Endothelial cell of umbilical vein (primary cell): ENCODE data around the gene DR1. TPM values are rescaled to one million over a fixed set of nuclear protein-coding genes. Genes with fewer than 3 reads are reported as not detected.

Source experiments
- BruUV-seq: library from RNA; stranded (reverse); fragments of 400-500 nt; replicated peaks from 2 replicates; lab custom pipeline; 2021; lab: Mats Ljungman, UMichigan
- CTCF ChIA-PET: fragments of 300-600, 350-600 bp; sonication (Branson Sonifier 250); formaldehyde crosslinking; loops from one replicate; lab custom pipeline; 2021; ENCODE audit warnings: antibody characterized with exemption, inconsistent platforms; lab: Charles Lee
- POLR2A ChIA-PET: fragments of 300-600, 350-600 bp; sonication (Branson Sonifier 250); formaldehyde crosslinking; loops from one replicate; lab custom pipeline; 2021; ENCODE audit warnings: antibody characterized with exemption, inconsistent platforms; lab: Charles Lee
- DNase-seq: peaks from one replicate; pipeline ENCODE4 v3.0.0-alpha.2; 2011; ENCODE audit warnings: low read depth, low spot score
- FAIRE-seq: peaks from 2 replicates; lab custom pipeline; 2011; peaks lifted over from hg19 to GRCh38; lab: Jason Lieb, UNC
- H2AFZ ChIP-seq: 2 replicates; pipeline ENCODE4 v1.6.0; 2012; ENCODE audit warnings: low read depth, low read length, control low read depth, inconsistent platforms
- H3K27ac ChIP-seq: 2 replicates; pipeline ENCODE4 v1.5.1; 2011; ENCODE audit warnings: low read depth, mild to moderate bottlenecking, control low read depth, low read length, moderate library complexity; ENCODE audit not compliant: insufficient read depth
- H3K27me3 ChIP-seq, 2 experiments: 2 replicates each; pipeline versions ENCODE4 v1.6.0 to v1.6.1; 2011; ENCODE audit warnings: low read length in 2 of 2, mixed read lengths in 1 of 2; ENCODE audit not compliant: control insufficient read depth in 2 of 2, insufficient read depth in 2 of 2
- H3K36me3 ChIP-seq, 2 experiments: 2 replicates in 1 of 2; 3 replicates in 1 of 2; pipeline ENCODE4 v1.5.1; 2011; ENCODE audit warnings: low read length in 2 of 2, mild to moderate bottlenecking in 1 of 2, moderate library complexity in 1 of 2; ENCODE audit not compliant: control insufficient read depth in 2 of 2, insufficient read depth in 2 of 2; ENCODE audit errors: extremely low read depth in 1 of 2
- H3K4me1 ChIP-seq: 3 replicates; pipeline ENCODE4 v1.5.1; 2011; ENCODE audit warnings: mild to moderate bottlenecking, low read length; ENCODE audit not compliant: control insufficient read depth, insufficient read depth; ENCODE audit errors: extremely low read depth
- H3K4me2 ChIP-seq: 2 replicates; pipeline ENCODE4 v1.6.1; 2011; ENCODE audit warnings: low read length, control low read depth, mixed read lengths; ENCODE audit not compliant: insufficient read depth
- H3K4me3 ChIP-seq, 3 experiments: fragments of 200-600 bp in 1 of 3; sonication (generic), shearing (Covaris generic) in 1 of 3; replicated peaks in 1 of 3; 2 replicates each; pipeline ENCODE4 v1.5.1; 2011 to 2016; ENCODE audit warnings: control low read depth in 3 of 3, low read length in 3 of 3, mild to moderate bottlenecking in 2 of 3, inconsistent platforms in 1 of 3, low read depth in 1 of 3, moderate library complexity in 1 of 3; ENCODE audit not compliant: insufficient read depth in 1 of 3
- H3K79me2 ChIP-seq: 2 replicates; pipeline ENCODE4 v1.6.0; 2012; ENCODE audit warnings: low read length, inconsistent platforms; ENCODE audit not compliant: control insufficient read depth, insufficient read depth
- H3K9ac ChIP-seq: replicated peaks from 2 replicates; pipeline ENCODE3; 2011; ENCODE audit warnings: low read length, control low read depth; ENCODE audit not compliant: insufficient read depth; ENCODE audit errors: extremely low read depth
- H3K9me1 ChIP-seq: replicated peaks from 3 replicates; pipeline ENCODE4 v1.6.0; 2011; ENCODE audit warnings: mild to moderate bottlenecking, low read length; ENCODE audit not compliant: control insufficient read depth, insufficient read depth; ENCODE audit errors: extremely low read depth
- H3K9me3 ChIP-seq: replicated peaks from 2 replicates; pipeline ENCODE4 v1.5.1; 2012; ENCODE audit warnings: low read length, inconsistent platforms; ENCODE audit not compliant: control insufficient read depth, insufficient read depth
- H4K20me1 ChIP-seq: replicated peaks from 2 replicates; pipeline ENCODE3; 2011; ENCODE audit warnings: mild to moderate bottlenecking, low read length; ENCODE audit not compliant: control insufficient read depth, insufficient read depth; ENCODE audit errors: extremely low read depth
- CTCF ChIP-seq, 2 donors: IDR thresholded peaks; 1 replicate in 1 of 2; 2 replicates in 1 of 2; pipeline ENCODE4 v1.5.1; 2011; ENCODE audit warnings: low read length in 2 of 2, mild to moderate bottlenecking in 2 of 2, moderate library complexity in 2 of 2, control low read depth in 1 of 2, inconsistent platforms in 1 of 2, low read depth in 1 of 2; ENCODE audit not compliant: insufficient read depth in 1 of 2; ENCODE audit errors: extremely low read depth in 1 of 2
- EZH2 ChIP-seq: IDR thresholded peaks from 2 replicates; pipeline ENCODE4 v1.6.1; 2012; ENCODE audit warnings: borderline replicate concordance, low read depth, mild to moderate bottlenecking, moderate library complexity, low read length, inconsistent platforms; ENCODE audit not compliant: severe bottlenecking
- FOS ChIP-seq: IDR thresholded peaks from 2 replicates; pipeline ENCODE4 v1.6.1; 2011; ENCODE audit warnings: mild to moderate bottlenecking, low read length, moderate library complexity, borderline replicate concordance; ENCODE audit not compliant: insufficient read depth
- GATA2 ChIP-seq: IDR thresholded peaks from 2 replicates; pipeline ENCODE4 v1.7.0; 2011; ENCODE audit warnings: low read depth, mild to moderate bottlenecking, moderate library complexity, mixed read lengths, low read length; ENCODE audit not compliant: insufficient read length, insufficient read depth
- JUN ChIP-seq: IDR thresholded peaks from 2 replicates; pipeline ENCODE4 v1.6.1; 2011; ENCODE audit warnings: borderline replicate concordance, low read depth; ENCODE audit not compliant: insufficient read length, insufficient read depth
- MAX ChIP-seq: IDR thresholded peaks from 2 replicates; pipeline ENCODE4 v1.6.1; 2011; ENCODE audit not compliant: insufficient read depth, insufficient read length
- MYC ChIP-seq: IDR thresholded peaks from one replicate; pipeline ENCODE4 v1.6.1; 2011; ENCODE audit warnings: mild to moderate bottlenecking, low read depth, low read length
- POLR2A ChIP-seq: IDR thresholded peaks from 2 replicates; pipeline ENCODE4 v1.6.1; 2012; ENCODE audit warnings: low read depth, mild to moderate bottlenecking, control low read depth, low read length
- POLR2AphosphoS5 ChIP-seq: IDR thresholded peaks from 2 replicates; pipeline ENCODE4 v1.6.1; 2012; ENCODE audit warnings: low read depth, mild to moderate bottlenecking, control low read depth, low read length, moderate library complexity; ENCODE audit not compliant: insufficient read depth
- dilution Hi-C: fragments of 300-500 bp; cut with MboI; formaldehyde crosslinking; loops from one replicate; pipeline ENCODE4 v1.15.0; 2019; ENCODE audit warnings: low sequenced_read_pairs; ENCODE audit not compliant: extremely low pct_ligation_motif_present
- intact Hi-C: fragments of 100-400 bp; cut with micrococcal nuclease; formaldehyde crosslinking; loops from one replicate; pipeline ENCODE4 v1.10.0; 2022
- polyA plus RNA-seq, 4 experiments: library from polyadenylated mRNA; depleted of rRNA in 3 of 4; stranded (reverse) in 3 of 4; unstranded in 1 of 4; fragments of >200 nt; gene quantifications; 2 replicates each; pipeline versions ENCODE4 v1.2.1 to v1.2.3, GENCODE V29; 2011 to 2012; ENCODE audit warnings: missing spikeins in 1 of 4
- total RNA-seq: library from RNA; stranded (reverse); gene quantifications from 2 replicates; pipeline ENCODE4 v1.2.3, GENCODE V29; 2021

The DR1 gene
- total and polyA plus RNA-seq, 2 donors (not counting 3 experiments of a cell fraction or from before 2014, with no cell fraction given), result 11.7 to 49.4 TPM

DNA sequence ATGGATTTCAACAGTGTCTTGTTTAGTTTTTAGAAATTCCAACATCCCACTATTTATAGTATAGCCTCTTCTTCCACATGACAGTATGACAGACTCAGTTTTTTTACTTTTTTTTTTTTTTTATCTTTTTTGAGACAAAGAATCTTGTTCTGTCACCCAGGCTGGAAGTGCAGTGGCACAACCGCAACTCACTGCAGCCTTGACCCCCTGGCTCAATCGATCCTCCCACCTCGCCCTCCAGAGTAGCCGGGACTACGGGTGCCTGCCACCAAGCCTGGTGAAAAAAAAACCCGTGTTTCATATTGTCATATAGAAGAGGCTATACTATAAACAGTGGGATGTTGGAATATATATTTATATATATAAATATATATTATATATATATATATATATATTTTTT lies 1.2 kb upstream of the DR1 start:
- H3K9me1 ChIP-seq, result no peaks in the 10 kb centered on the region
- no peak overlapping the region for H3K4me2 ChIP-seq
- TF ChIP-seq CTCF (IDR thresholded peaks at IDR 0.05; ENCODE audit: extremely low read depth in 1 of 2, insufficient read depth in 1 of 2, low read depth in 1 of 2, low read length in 2 of 2) (no peak), JUN (no peak), FOS (no peak), MAX (no peak), POLR2A (no peak), GATA2 (no peak), MYC (no peak), EZH2 (no peak), POLR2AphosphoS5 (no peak)
- H3K27me3 ChIP-seq, result no peaks in the 10 kb centered on the region
- intact Hi-C loops (loop anchor here (2.0 kb wide), 1 partner anchor 504 kb away; no protein-coding TSS in a partner anchor), dilution Hi-C loops (no loop called here)
- H3K9me3 ChIP-seq, result no peaks in the 10 kb centered on the region
- no TSS peak for BruUV-seq
- ChIA-PET CTCF (interaction anchor here (0.9 to 2.7 kb wide), 4 partner anchors 8 to 41 kb away, joined by 3 to 34 read pairs (median 3); no protein-coding TSS in a partner anchor), POLR2A (interaction anchor here (0.8 kb wide), 1 partner anchor 13 kb away, joined by 3 read pairs; no protein-coding TSS in a partner anchor)
- H3K4me1 ChIP-seq, result peaks cover 22% of the 10 kb centered on the region
- H3K4me3 ChIP-seq, result no peak overlapping the region
- no peaks in the 10 kb centered on the region for H4K20me1 ChIP-seq
- no peak overlapping the region for H2AFZ ChIP-seq
- no peak overlapping the region for H3K27ac ChIP-seq
- no peak overlapping the region for H3K9ac ChIP-seq
- DNase-seq, result no peak
- FAIRE-seq, result no peak
- H3K36me3 ChIP-seq, result no peaks in the 10 kb centered on the region
- peaks cover 38% of the 10 kb centered on the region for H3K79me2 ChIP-seq
